H9 (cell line): ENCODE results near the gene ARPC5L. TPM values are rescaled to one million over a fixed set of nuclear protein-coding genes. Genes with fewer than 3 reads are reported as not detected.

ENCODE experiments used
- DNase-seq: peaks from one replicate; pipeline ENCODE4 v3.0.0-alpha.2; 2017
- H2AFZ ChIP-seq: one replicate; pipeline ENCODE4 v1.6.1; 2013; ENCODE audit warnings: mild to moderate bottlenecking, low read length, control low read depth, moderate library complexity
- H2AK5ac ChIP-seq: 2 replicates; pipeline ENCODE4 v1.6.1; 2013; ENCODE audit warnings: low read length, control low read depth, mixed read lengths; ENCODE audit not compliant: insufficient read length
- H2BK120ac ChIP-seq: one replicate; pipeline ENCODE4 v1.6.1; 2013; ENCODE audit warnings: low read depth, mild to moderate bottlenecking, low read length, control low read depth, inconsistent platforms; ENCODE audit not compliant: poor library complexity, severe bottlenecking
- H2BK12ac ChIP-seq: 2 replicates; pipeline ENCODE4 v1.6.1; 2013; ENCODE audit warnings: low read length, control low read depth, mixed read lengths, low read depth; ENCODE audit not compliant: insufficient read length
- H2BK15ac ChIP-seq: 2 replicates; pipeline ENCODE4 v1.6.1; 2013; ENCODE audit warnings: low read depth, low read length, control low read depth
- H2BK20ac ChIP-seq: one replicate; pipeline ENCODE4 v1.6.1; 2013; ENCODE audit warnings: low read depth, mild to moderate bottlenecking, low read length, control low read depth, inconsistent platforms; ENCODE audit not compliant: poor library complexity, severe bottlenecking
- H2BK5ac ChIP-seq: 2 replicates; pipeline ENCODE4 v1.6.1; 2013; ENCODE audit warnings: low read length, control low read depth, mixed read lengths; ENCODE audit not compliant: insufficient read length
- H3K14ac ChIP-seq: 2 replicates; pipeline ENCODE4 v1.6.1; 2013; ENCODE audit warnings: low read length, control low read depth; ENCODE audit not compliant: insufficient read depth
- H3K18ac ChIP-seq: 2 replicates; pipeline ENCODE4 v1.6.1; 2013; ENCODE audit warnings: low read depth, mild to moderate bottlenecking, mixed read lengths, low read length, control low read depth; ENCODE audit not compliant: insufficient read length
- H3K23ac ChIP-seq: 2 replicates; pipeline ENCODE4 v1.6.1; 2013; ENCODE audit warnings: low read length, control low read depth, mixed read lengths, low read depth; ENCODE audit not compliant: insufficient read length
- H3K23me2 ChIP-seq: 2 replicates; pipeline ENCODE4 v1.6.1; 2013; ENCODE audit warnings: low read depth, mild to moderate bottlenecking, mixed read lengths, low read length, control low read depth; ENCODE audit not compliant: insufficient read length, poor library complexity, severe bottlenecking
- H3K27ac ChIP-seq: 2 replicates; pipeline ENCODE4 v1.5.1; 2013; ENCODE audit warnings: low read length, control low read depth, mixed read lengths, low read depth; ENCODE audit not compliant: insufficient read length
- H3K27me3 ChIP-seq: 2 replicates; pipeline ENCODE4 v1.6.1; 2013; ENCODE audit warnings: low read length, control low read depth, inconsistent platforms; ENCODE audit not compliant: insufficient read depth
- H3K4ac ChIP-seq: 2 replicates; pipeline ENCODE4 v1.6.1; 2013; ENCODE audit warnings: low read depth, mild to moderate bottlenecking, control low read depth, inconsistent platforms, low read length, moderate library complexity
- H3K4me1 ChIP-seq: 2 replicates; pipeline ENCODE4 v1.6.1; 2013; ENCODE audit warnings: low read length, control low read depth, inconsistent platforms; ENCODE audit not compliant: insufficient read depth
- H3K4me2 ChIP-seq: 2 replicates; pipeline ENCODE4 v1.6.1; 2013; ENCODE audit warnings: low read length, control low read depth, mixed read lengths; ENCODE audit not compliant: insufficient read length, insufficient read depth
- H3K56ac ChIP-seq: 2 replicates; pipeline ENCODE4 v1.6.1; 2013; ENCODE audit warnings: low read depth, mild to moderate bottlenecking, mixed read lengths, low read length, control low read depth; ENCODE audit not compliant: insufficient read length
- H3K79me1 ChIP-seq: 2 replicates; pipeline ENCODE4 v1.6.1; 2013; ENCODE audit warnings: low read depth, mild to moderate bottlenecking, moderate library complexity, low read length, control low read depth, inconsistent platforms; ENCODE audit not compliant: insufficient read depth, poor library complexity, severe bottlenecking
- H3K79me2 ChIP-seq: 2 replicates; pipeline ENCODE4 v1.6.1; 2013; ENCODE audit warnings: low read length, control low read depth, inconsistent platforms; ENCODE audit not compliant: insufficient read depth
- H3K9ac ChIP-seq: 2 replicates; pipeline ENCODE4 v1.6.1; 2013; ENCODE audit warnings: low read length, control low read depth, mixed read lengths; ENCODE audit not compliant: insufficient read length; ENCODE audit errors: extremely low read depth
- H3K9me3 ChIP-seq: one replicate; pipeline ENCODE4 v1.6.1; 2013; ENCODE audit warnings: low read depth, low read length, inconsistent platforms; ENCODE audit not compliant: control insufficient read depth
- H3T11ph ChIP-seq: one replicate; pipeline ENCODE4 v1.6.1; 2013; ENCODE audit warnings: mild to moderate bottlenecking, low read length, control low read depth, inconsistent platforms
- H4K20me1 ChIP-seq: one replicate; pipeline ENCODE4 v1.6.1; 2013; ENCODE audit not compliant: control insufficient read depth, insufficient read length, insufficient read depth
- H4K5ac ChIP-seq: 2 replicates; pipeline ENCODE4 v1.6.1; 2013; ENCODE audit warnings: low read depth, mild to moderate bottlenecking, mixed read lengths, low read length, control low read depth; ENCODE audit not compliant: insufficient read length
- H4K8ac ChIP-seq: replicated peaks from 2 replicates; pipeline ENCODE4 v1.6.1; 2013; ENCODE audit warnings: low read length, control low read depth, mixed read lengths, low read depth; ENCODE audit not compliant: insufficient read length
- H4K91ac ChIP-seq: 2 replicates; pipeline ENCODE4 v1.6.1; 2013; ENCODE audit warnings: low read depth, mild to moderate bottlenecking, moderate library complexity, mixed read lengths, low read length, control low read depth; ENCODE audit not compliant: insufficient read length
- H3K27ac Mint-ChIP-seq, 3 experiments: 2 replicates in 2 of 3; 3 replicates in 1 of 3; pipeline ENCODE4 v1.8.0; 2020 to 2021; ENCODE audit warnings: mixed read lengths in 3 of 3, mild to moderate bottlenecking in 1 of 3, moderate library complexity in 1 of 3
- H3K27me3 Mint-ChIP-seq: 2 replicates; pipeline ENCODE4 v1.8.0; 2021; ENCODE audit warnings: low read depth, mild to moderate bottlenecking, moderate library complexity, mixed read lengths
- H3K36me3 Mint-ChIP-seq, 3 experiments: 2 replicates in 2 of 3; 3 replicates in 1 of 3; pipeline ENCODE4 v1.8.0; 2020 to 2021; ENCODE audit warnings: low read depth in 3 of 3, mixed read lengths in 3 of 3; ENCODE audit not compliant: insufficient read depth in 1 of 3
- H3K4me1 Mint-ChIP-seq, 2 experiments: 2 replicates each; pipeline ENCODE4 v1.8.0; 2020; ENCODE audit warnings: mixed read lengths in 2 of 2
- H3K4me3 Mint-ChIP-seq, 2 experiments: 2 replicates in 1 of 2; 3 replicates in 1 of 2; pipeline ENCODE4 v1.8.0; 2020 to 2021; ENCODE audit warnings: mild to moderate bottlenecking in 2 of 2, mixed read lengths in 2 of 2, moderate library complexity in 1 of 2
- H3K9me3 Mint-ChIP-seq, 2 experiments: 2 replicates in 1 of 2; 3 replicates in 1 of 2; pipeline ENCODE4 v1.8.0; 2020; ENCODE audit warnings: mild to moderate bottlenecking in 2 of 2, mixed read lengths in 2 of 2, moderate library complexity in 1 of 2
- WGBS: extraction: QIAGEN DNeasy Blood & Tissue Kit; methylation state at CpG from one replicate; pipeline ENCODE4 v1.1.7; 2013; ENCODE audit warnings: missing lambda C conversion rate, low lambda C conversion rate, mixed read lengths; ENCODE audit not compliant: insufficient read length; ENCODE audit errors: extremely low coverage; 5-methylcytosine and 5-hydroxymethylcytosine counted together
- total RNA-seq: library from RNA; stranded (reverse); gene quantifications from 2 replicates; pipeline ENCODE4 v1.2.1, GENCODE V29; 2021
- TF ChIP-seq, protein P1 (sequence below): fragments of 200-600 bp; sonication (generic); conservative IDR thresholded peaks from 3 replicates; pipeline ENCODE4 v1.8.0; 2021; ENCODE audit warnings: antibody characterized with exemption, mild to moderate bottlenecking

Gene ARPC5L
- total RNA-seq, 1 experiment from 2014 or later: 67.7 TPM

DNA sequence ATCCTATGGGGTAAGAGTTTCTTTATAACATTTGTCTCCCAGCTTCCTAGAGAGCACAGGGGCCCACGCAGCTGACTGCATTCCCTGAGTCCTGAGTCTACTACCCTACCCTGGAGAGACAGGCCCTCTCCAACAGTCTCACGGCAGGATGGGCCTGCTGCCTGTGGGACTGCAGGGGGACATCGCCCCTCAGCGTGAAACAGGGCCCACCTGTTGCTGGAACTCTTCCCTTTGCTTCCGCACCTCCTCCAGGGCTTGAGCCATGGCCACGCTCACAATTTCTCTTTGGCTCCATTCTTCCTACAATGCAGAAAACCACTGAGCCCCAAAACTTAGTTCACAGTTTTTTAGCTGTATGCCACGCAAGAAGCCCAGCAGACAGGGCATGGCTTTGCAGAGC is 28.2 kb downstream of the ARPC5L start:
- Histone ChIP-seq H3K9ac (no peak overlapping the region), H3K4me2 (no peak overlapping the region), H3K56ac (no peak overlapping the region), H2AK5ac (no peak overlapping the region), H3K79me2 (no peaks in the 10 kb centered on the region), H3K27ac (no peak overlapping the region), H2BK15ac (no peak overlapping the region), H4K91ac (no peak overlapping the region), H2BK120ac (no peak overlapping the region), H2BK5ac (no peak overlapping the region), H3K14ac (no peak overlapping the region), H3K23ac (no peak overlapping the region), H3K23me2 (no peaks in the 10 kb centered on the region), H4K5ac (no peak overlapping the region), H2AFZ (no peak overlapping the region), H3K18ac (no peak overlapping the region), H3K79me1 (no peaks in the 10 kb centered on the region), H3K27me3 (no peaks in the 10 kb centered on the region), H3K9me3 (no peaks in the 10 kb centered on the region), H2BK12ac (no peak overlapping the region), H3K4ac (no peak overlapping the region), H4K20me1 (no peaks in the 10 kb centered on the region), H2BK20ac (no peak overlapping the region), H4K8ac (no peak overlapping the region), H3T11ph (no peak overlapping the region), H3K4me1 (no peaks in the 10 kb centered on the region)
- H3K4me1 Mint-ChIP-seq: peaks cover 2 to 15% of the 10 kb centered on the region in 2 experiments
- no peak overlapping the region for H3K4me3 Mint-ChIP-seq
- no peak for DNase-seq
- no CpG with 5 or more reads among the region's 7 CpGs for WGBS
- H3K36me3 Mint-ChIP-seq: peaks cover 5 to 16% (median 15%) of the 10 kb centered on the region in 3 experiments; a peak in 6 of 7 replicates
- TF ChIP-seq, protein P1, sequence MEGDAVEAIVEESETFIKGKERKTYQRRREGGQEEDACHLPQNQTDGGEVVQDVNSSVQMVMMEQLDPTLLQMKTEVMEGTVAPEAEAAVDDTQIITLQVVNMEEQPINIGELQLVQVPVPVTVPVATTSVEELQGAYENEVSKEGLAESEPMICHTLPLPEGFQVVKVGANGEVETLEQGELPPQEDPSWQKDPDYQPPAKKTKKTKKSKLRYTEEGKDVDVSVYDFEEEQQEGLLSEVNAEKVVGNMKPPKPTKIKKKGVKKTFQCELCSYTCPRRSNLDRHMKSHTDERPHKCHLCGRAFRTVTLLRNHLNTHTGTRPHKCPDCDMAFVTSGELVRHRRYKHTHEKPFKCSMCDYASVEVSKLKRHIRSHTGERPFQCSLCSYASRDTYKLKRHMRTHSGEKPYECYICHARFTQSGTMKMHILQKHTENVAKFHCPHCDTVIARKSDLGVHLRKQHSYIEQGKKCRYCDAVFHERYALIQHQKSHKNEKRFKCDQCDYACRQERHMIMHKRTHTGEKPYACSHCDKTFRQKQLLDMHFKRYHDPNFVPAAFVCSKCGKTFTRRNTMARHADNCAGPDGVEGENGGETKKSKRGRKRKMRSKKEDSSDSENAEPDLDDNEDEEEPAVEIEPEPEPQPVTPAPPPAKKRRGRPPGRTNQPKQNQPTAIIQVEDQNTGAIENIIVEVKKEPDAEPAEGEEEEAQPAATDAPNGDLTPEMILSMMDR: no peak
- no peaks in the 10 kb centered on the region; a peak in 1 of 5 replicates for H3K9me3 Mint-ChIP-seq
- H3K27ac Mint-ChIP-seq: no peak overlapping the region
- H3K27me3 Mint-ChIP-seq: no peaks in the 10 kb centered on the region
